Measurements from ENCODE around the gene PPP1R13B.

The PPP1R13B gene

GRCh38 chr14:103714063-103714724 is 133.2 kb downstream of the PPP1R13B start:
- no peak for DNase-seq (ENCODE audit: low spot score)

- DNase-seq (ENCODE audit: low spot score), result no peak
Measured at GRCh38 chr14:103713304-103714062, 133.9 kb downstream of the PPP1R13B start.

GRCh38 chr14:103712633-103713247 is 134.6 kb downstream of the PPP1R13B start:
- DNase-seq (ENCODE audit: low spot score), result no peak

GRCh38 chr14:103711516-103712431 is 135.6 kb downstream of the PPP1R13B start:
- DNase-seq (ENCODE audit: low spot score), result no peak

- no peak for DNase-seq (ENCODE audit: low spot score)
Measured at GRCh38 chr14:103710771-103711377, 136.5 kb downstream of the PPP1R13B start.

- no peak for DNase-seq (ENCODE audit: low spot score)
Measured at GRCh38 chr14:103709814-103710213, 137.6 kb downstream of the PPP1R13B start.

- no peak for DNase-seq (ENCODE audit: low spot score)
Measured at GRCh38 chr14:103708750-103709187, 138.6 kb downstream of the PPP1R13B start.

- no peak for DNase-seq (ENCODE audit: low spot score)
Measured at GRCh38 chr14:103707329-103708263, 139.8 kb downstream of the PPP1R13B start.

- DNase-seq (ENCODE audit: low spot score), result no peak
Measured at GRCh38 chr14:103706551-103707328, 140.6 kb downstream of the PPP1R13B start.

- no peak for DNase-seq (ENCODE audit: low spot score)
Measured at GRCh38 chr14:103705504-103706284, 141.7 kb downstream of the PPP1R13B start.

GRCh38 chr14:103705118-103705503 is 142.3 kb downstream of the PPP1R13B start:
- no peak for DNase-seq (ENCODE audit: low spot score)

GRCh38 chr14:103704708-103705107 is 142.7 kb downstream of the PPP1R13B start:
- no peak for DNase-seq (ENCODE audit: low spot score)

GRCh38 chr14:103703433-103704385 is 143.7 kb downstream of the PPP1R13B start:
- DNase-seq (ENCODE audit: low spot score), result no peak

- no peak for DNase-seq (ENCODE audit: low spot score)
Measured at GRCh38 chr14:103702497-103703432, 144.6 kb downstream of the PPP1R13B start.

GRCh38 chr14:103702095-103702494 is 145.3 kb downstream of the PPP1R13B start:
- no peak for DNase-seq (ENCODE audit: low spot score)

GRCh38 chr14:103700753-103701490 is 146.5 kb downstream of the PPP1R13B start:
- DNase-seq (ENCODE audit: low spot score), result no peak
